HEK293T (cell line): ENCODE measurements around the gene RPL32.

Experiments used
- ARNT ChIP-seq: fragments of 450-650 bp; IDR thresholded peaks from 2 replicates; pipeline ENCODE4 v1.6.1; 2017; ENCODE audit warnings: mild to moderate bottlenecking
- BHLHE40 ChIP-seq: fragments of 450-650 bp; IDR thresholded peaks from 2 replicates; pipeline ENCODE4 v1.6.1; 2016; ENCODE audit warnings: mild to moderate bottlenecking, moderate library complexity, borderline replicate concordance
- SP1 ChIP-seq: fragments of 450-650 bp; IDR thresholded peaks from 2 replicates; pipeline ENCODE4 v1.6.1; 2017
- ZNF384 ChIP-seq: fragments of 450-650 bp; IDR thresholded peaks from 2 replicates; pipeline ENCODE4 v1.6.1; 2016

- TF ChIP-seq SP1 (no peak), BHLHE40 (no peak), ZNF384 (no peak), ARNT (no peak)
Measured at GRCh38 chr3:12869035-12869621, 27.8 kb upstream of the RPL32 start.
